Measurements from ENCODE around the gene NTM. TPM values are rescaled to one million over a fixed set of nuclear protein-coding genes. Genes with fewer than 3 reads are reported as not detected.

The NTM gene
- polyA plus RNA-seq, 1 donor from 2014 or later: 39.4 TPM

DNA sequence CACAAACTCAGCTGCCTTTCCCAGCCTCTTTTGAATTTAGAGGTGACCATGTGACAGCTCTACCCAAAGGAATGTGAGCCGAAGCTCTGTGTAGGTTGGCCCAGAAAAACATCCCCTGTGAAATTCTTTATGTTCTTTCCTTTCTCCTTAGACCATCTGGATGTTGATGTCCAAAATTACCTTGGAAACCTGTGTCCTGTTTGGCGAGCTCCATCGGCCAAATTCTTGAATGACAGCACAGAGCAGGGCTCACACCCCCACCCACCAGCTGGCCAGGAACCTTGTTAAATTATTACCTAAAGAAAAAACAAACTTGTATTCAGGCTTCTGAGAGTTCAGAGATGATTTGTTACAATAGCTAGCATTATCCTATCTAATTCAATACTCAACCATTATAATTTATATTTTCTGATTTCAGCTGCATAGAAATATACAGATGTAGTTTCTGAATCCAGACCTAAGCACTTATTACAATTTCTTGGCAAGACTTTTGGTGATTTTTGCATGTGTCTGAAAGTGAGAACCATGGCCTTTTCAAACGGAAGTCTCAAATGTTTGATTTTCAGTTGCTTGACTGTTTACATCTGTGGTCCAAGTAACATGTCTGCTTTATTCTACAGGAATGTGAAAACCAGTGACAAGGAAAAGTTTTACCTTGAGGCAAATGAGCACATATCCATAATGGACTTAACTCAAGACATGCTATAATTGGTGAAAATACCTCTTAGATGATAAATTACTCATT is 554.2 kb downstream of the NTM start:
- Histone ChIP-seq H4K20me1 (ENCODE audit: insufficient read depth) (no peaks in the 10 kb centered on the region), H3K27ac (ENCODE audit: low read length) (no peak overlapping the region), H3K9ac (ENCODE audit: low read length) (no peak overlapping the region), H3K4me2 (ENCODE audit: low read length) (no peak overlapping the region), H3K4me3 (ENCODE audit: low read length) (no peak overlapping the region), H2AFZ (ENCODE audit: low read depth, low read length) (no peak overlapping the region), H3K79me2 (replicated peaks; ENCODE audit: insufficient read depth, low read length) (no peaks in the 10 kb centered on the region), H3F3A (ENCODE audit: insufficient read depth, low read length, poor library complexity, severe bottlenecking) (no peaks in the 10 kb centered on the region), H3K9me3 (ENCODE audit: low read length) (no peaks in the 10 kb centered on the region), H3K27me3 (ENCODE audit: insufficient read depth, low read depth, low read length) (no peaks in the 10 kb centered on the region), H3K36me3 (ENCODE audit: insufficient read depth, low read length) (no peaks in the 10 kb centered on the region), H3K9me2 (ENCODE audit: insufficient read depth, low read length) (no peaks in the 10 kb centered on the region)
- TF ChIP-seq EZH2 (IDR thresholded peaks at IDR 0.05; ENCODE audit: borderline replicate concordance, insufficient read depth, low read length, poor library complexity, severe bottlenecking) (no peak), MXI1 (conservative IDR thresholded peaks at IDR 0.05; ENCODE audit: poor library complexity, severe bottlenecking) (no peak), POLR2AphosphoS5 (IDR thresholded peaks at IDR 0.05) (no peak)

GRCh38 chr11:131925829-131926228 is 555.4 kb downstream of the NTM start:
- Histone ChIP-seq H3K9ac (ENCODE audit: low read length) (no peak overlapping the region), H3K79me2 (replicated peaks; ENCODE audit: insufficient read depth, low read length) (no peaks in the 10 kb centered on the region), H4K20me1 (ENCODE audit: insufficient read depth) (no peaks in the 10 kb centered on the region), H3K4me3 (ENCODE audit: low read length) (no peak overlapping the region), H3K9me2 (ENCODE audit: insufficient read depth, low read length) (no peaks in the 10 kb centered on the region), H3K4me2 (ENCODE audit: low read length) (no peak overlapping the region), H3K27ac (ENCODE audit: low read length) (no peak overlapping the region), H3K36me3 (ENCODE audit: insufficient read depth, low read length) (no peaks in the 10 kb centered on the region), H2AFZ (ENCODE audit: low read depth, low read length) (no peak overlapping the region), H3F3A (ENCODE audit: insufficient read depth, low read length, poor library complexity, severe bottlenecking) (no peaks in the 10 kb centered on the region), H3K9me3 (ENCODE audit: low read length) (no peaks in the 10 kb centered on the region), H3K27me3 (ENCODE audit: insufficient read depth, low read depth, low read length) (no peaks in the 10 kb centered on the region)
- no peak for TF ChIP-seq EZH2 (IDR thresholded peaks at IDR 0.05; ENCODE audit: borderline replicate concordance, insufficient read depth, low read length, poor library complexity, severe bottlenecking)
- TF ChIP-seq POLR2AphosphoS5 (IDR thresholded peaks at IDR 0.05): no peak
- no peak for TF ChIP-seq TAF1 (IDR thresholded peaks at IDR 0.05; ENCODE audit: low read depth)
- TF ChIP-seq SMC3 (conservative IDR thresholded peaks at IDR 0.05; ENCODE audit: poor library complexity): no peak
- TF ChIP-seq MXI1 (conservative IDR thresholded peaks at IDR 0.05; ENCODE audit: poor library complexity, severe bottlenecking): no peak
- TF ChIP-seq, protein P1, sequence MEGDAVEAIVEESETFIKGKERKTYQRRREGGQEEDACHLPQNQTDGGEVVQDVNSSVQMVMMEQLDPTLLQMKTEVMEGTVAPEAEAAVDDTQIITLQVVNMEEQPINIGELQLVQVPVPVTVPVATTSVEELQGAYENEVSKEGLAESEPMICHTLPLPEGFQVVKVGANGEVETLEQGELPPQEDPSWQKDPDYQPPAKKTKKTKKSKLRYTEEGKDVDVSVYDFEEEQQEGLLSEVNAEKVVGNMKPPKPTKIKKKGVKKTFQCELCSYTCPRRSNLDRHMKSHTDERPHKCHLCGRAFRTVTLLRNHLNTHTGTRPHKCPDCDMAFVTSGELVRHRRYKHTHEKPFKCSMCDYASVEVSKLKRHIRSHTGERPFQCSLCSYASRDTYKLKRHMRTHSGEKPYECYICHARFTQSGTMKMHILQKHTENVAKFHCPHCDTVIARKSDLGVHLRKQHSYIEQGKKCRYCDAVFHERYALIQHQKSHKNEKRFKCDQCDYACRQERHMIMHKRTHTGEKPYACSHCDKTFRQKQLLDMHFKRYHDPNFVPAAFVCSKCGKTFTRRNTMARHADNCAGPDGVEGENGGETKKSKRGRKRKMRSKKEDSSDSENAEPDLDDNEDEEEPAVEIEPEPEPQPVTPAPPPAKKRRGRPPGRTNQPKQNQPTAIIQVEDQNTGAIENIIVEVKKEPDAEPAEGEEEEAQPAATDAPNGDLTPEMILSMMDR (IDR thresholded peaks at IDR 0.05; ENCODE audit: poor library complexity, severe bottlenecking): no peak
- no peak for TF ChIP-seq RAD21 (conservative IDR thresholded peaks at IDR 0.05)
- TF ChIP-seq REST (IDR thresholded peaks at IDR 0.05; ENCODE audit: borderline replicate concordance): no peak
- TF ChIP-seq EP300 (conservative IDR thresholded peaks at IDR 0.05; ENCODE audit: poor library complexity, severe bottlenecking): no peak

Data from neural cell (in vitro differentiated cells).